Transverse colon (tissue), 4 donors: ENCODE measurements around the gene BOC. TPM values are rescaled to one million over a fixed set of nuclear protein-coding genes. Genes with fewer than 3 reads are reported as not detected.

ENCODE experiments used
- DNase-seq: peaks from one replicate; pipeline ENCODE4 v3.0.0-alpha.2; 2019
- H3K27ac ChIP-seq, 4 donors: fragments of 200-600 bp; sonication (generic); 2 replicates each; pipeline ENCODE4 v1.5.1; 2016 to 2018; ENCODE audit warnings: inconsistent platforms in 4 of 4
- H3K27me3 ChIP-seq: fragments of 200-600 bp; sonication (generic); 2 replicates; pipeline ENCODE4 v1.5.1; 2017; ENCODE audit warnings: inconsistent platforms
- H3K36me3 ChIP-seq, 4 donors: fragments of 200-600 bp; sonication (generic); 2 replicates each; pipeline ENCODE4 v1.5.1; 2017 to 2019; ENCODE audit warnings: inconsistent platforms in 4 of 4
- H3K4me1 ChIP-seq, 4 donors: fragments of 200-600 bp; sonication (generic); 2 replicates each; pipeline ENCODE4 v1.5.1; 2017 to 2020; ENCODE audit warnings: inconsistent platforms in 4 of 4
- H3K4me3 ChIP-seq, 4 donors: fragments of 200-600 bp; sonication (generic); 1 replicate in 1 of 4; 2 replicates in 3 of 4; pipeline versions ENCODE4 v1.5.1 to v1.6.1; 2017 to 2019; ENCODE audit warnings: inconsistent platforms in 4 of 4
- H3K9me3 ChIP-seq, 2 donors: fragments of 200-600 bp; sonication (generic); 2 replicates each; pipeline ENCODE4 v1.5.1; 2017 to 2019; ENCODE audit warnings: inconsistent platforms in 2 of 2
- EP300 ChIP-seq: sonication (generic); formaldehyde crosslinking; IDR thresholded peaks from one replicate; pipeline ENCODE4 v1.6.1; 2017; ENCODE audit warnings: antibody characterized with exemption, low read depth
- POLR2A ChIP-seq: fragments of 450-650 bp; IDR thresholded peaks from one replicate; pipeline ENCODE4 v1.6.1; 2016; ENCODE audit warnings: antibody characterized with exemption, mild to moderate bottlenecking, moderate library complexity
- POLR2AphosphoS5 ChIP-seq, 3 donors: sonication (generic); formaldehyde crosslinking; IDR thresholded peaks; one replicate each; pipeline ENCODE4 v1.6.1; 2016; ENCODE audit warnings: antibody characterized with exemption in 3 of 3
- WGBS, 2 donors: methylation state at CpG; one replicate each; pipeline ENCODE4 v1.1.5; 2018; ENCODE audit warnings: low coverage in 1 of 2; 5-methylcytosine and 5-hydroxymethylcytosine counted together
- in situ Hi-C, 4 donors: fragments of 200-750 bp; cut with MboI; loops; one replicate each; pipeline versions ENCODE4 v1.15.0 to v1.15.1; 2017; ENCODE audit warnings: low sequenced_read_pairs in 3 of 4, low pct_ligation_motif_present in 1 of 4, low pct_unique_long_range_greater_than_20kb in 1 of 4
- intact Hi-C: fragments of 100-400 bp; cut with DNase I; formaldehyde crosslinking; loops from one replicate; pipeline ENCODE4 v1.15.1; 2023; ENCODE audit warnings: low total_unique reads
- total RNA-seq, 4 donors: library from RNA; depleted of rRNA; stranded (reverse); fragments of >200 nt; gene quantifications; one replicate each; pipeline ENCODE4 v1.1.0, GENCODE V29; 2016
- TF ChIP-seq, protein P1 (sequence below), 5 experiments: fragments of 200-600 bp in 3 of 5; fragments of 450-650 bp in 2 of 5; sonication (generic) in 3 of 5; IDR thresholded peaks; 1 replicate in 2 of 5; 2 replicates in 3 of 5; pipeline ENCODE4 v1.5.1; 2016 to 2017; ENCODE audit warnings: antibody characterized with exemption in 5 of 5, inconsistent platforms in 3 of 5, mild to moderate bottlenecking in 2 of 5, moderate library complexity in 1 of 5

The BOC gene
- total RNA-seq, 4 donors from 2014 or later: 15.2 to 77.4 (median 45.4) TPM

DNA sequence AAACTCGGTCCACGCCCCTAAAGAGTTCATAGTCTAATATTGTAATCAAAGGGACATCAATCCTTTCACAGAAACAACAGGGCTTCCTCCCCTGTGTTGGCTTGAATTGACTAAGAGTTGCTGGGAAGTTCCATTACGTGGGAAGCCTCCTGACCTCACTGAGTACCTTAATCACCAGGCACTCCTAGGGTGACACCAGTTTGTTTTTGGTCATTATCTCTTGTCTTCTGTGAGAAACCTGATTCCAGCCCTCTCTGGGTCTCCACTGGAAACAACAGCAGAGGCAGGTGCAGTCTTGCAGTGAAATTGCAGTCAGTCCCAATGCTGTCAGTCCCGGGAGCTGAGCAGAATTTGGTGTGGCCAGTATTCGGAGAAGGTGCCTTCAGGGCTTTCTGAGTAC is 55.4 kb downstream of the BOC start:
- intact Hi-C loops: loop anchor here (10.0 kb wide), 1 partner anchor 52 kb away; the partner anchor contains the start of gene BOC
- H3K4me1 ChIP-seq: no peaks in the 10 kb centered on the region
- 78 to 85% methylated on average over 3 to 5 of the region's 5 CpGs for WGBS, 2 donors

DNA sequence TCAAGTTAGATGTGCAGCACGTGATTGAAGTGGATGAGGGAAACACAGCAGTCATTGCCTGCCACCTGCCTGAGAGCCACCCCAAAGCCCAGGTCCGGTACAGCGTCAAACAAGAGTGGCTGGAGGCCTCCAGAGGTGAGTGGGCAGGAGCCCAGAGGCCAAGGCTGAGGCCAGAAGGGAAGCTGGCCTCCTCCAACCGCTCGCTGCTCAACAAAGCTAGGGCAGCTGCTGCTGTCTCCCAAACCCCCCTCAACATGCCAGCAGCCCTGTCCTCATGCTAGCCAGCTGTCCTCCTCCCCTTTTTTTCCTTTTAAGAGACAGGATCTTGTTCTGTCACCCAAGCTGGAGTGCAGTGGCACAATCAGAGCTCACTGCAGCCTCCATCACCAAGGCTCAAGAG is 57.0 kb downstream of the BOC start:
- Histone ChIP-seq H3K36me3 (no peaks in the 10 kb centered on the region), H3K4me1 (no peaks in the 10 kb centered on the region), H3K4me3 (no peak overlapping the region), H3K27ac (peak overlapping the region in 1 of 4 donors; percentile 59), H3K9me3 (no peaks in the 10 kb centered on the region), H3K27me3 (no peaks in the 10 kb centered on the region)
- intact Hi-C loops: loop anchor here (10.0 kb wide), 1 partner anchor 54 kb away; the partner anchor contains the start of gene BOC
- no peak for TF ChIP-seq POLR2A
- in situ Hi-C loops: no loop called here
- DNase-seq: no peak
- 94% methylated on average over 5 of the region's 5 CpGs; no CpG with 5 or more reads in 1 of the 2 donors for WGBS, 2 donors

More for the DNA sequence above, 55.4 kb downstream of the BOC start:
- Histone ChIP-seq H3K27ac (peak overlapping the region in 1 of 4 donors; percentile 27), H3K9me3 (no peaks in the 10 kb centered on the region), H3K36me3 (no peaks in the 10 kb centered on the region), H3K27me3 (no peaks in the 10 kb centered on the region), H3K4me3 (no peak overlapping the region)
- in situ Hi-C loops: no loop called here
- TF ChIP-seq POLR2AphosphoS5 (IDR thresholded peaks at IDR 0.05): no peak
- no peak for TF ChIP-seq EP300
- TF ChIP-seq, protein P1, sequence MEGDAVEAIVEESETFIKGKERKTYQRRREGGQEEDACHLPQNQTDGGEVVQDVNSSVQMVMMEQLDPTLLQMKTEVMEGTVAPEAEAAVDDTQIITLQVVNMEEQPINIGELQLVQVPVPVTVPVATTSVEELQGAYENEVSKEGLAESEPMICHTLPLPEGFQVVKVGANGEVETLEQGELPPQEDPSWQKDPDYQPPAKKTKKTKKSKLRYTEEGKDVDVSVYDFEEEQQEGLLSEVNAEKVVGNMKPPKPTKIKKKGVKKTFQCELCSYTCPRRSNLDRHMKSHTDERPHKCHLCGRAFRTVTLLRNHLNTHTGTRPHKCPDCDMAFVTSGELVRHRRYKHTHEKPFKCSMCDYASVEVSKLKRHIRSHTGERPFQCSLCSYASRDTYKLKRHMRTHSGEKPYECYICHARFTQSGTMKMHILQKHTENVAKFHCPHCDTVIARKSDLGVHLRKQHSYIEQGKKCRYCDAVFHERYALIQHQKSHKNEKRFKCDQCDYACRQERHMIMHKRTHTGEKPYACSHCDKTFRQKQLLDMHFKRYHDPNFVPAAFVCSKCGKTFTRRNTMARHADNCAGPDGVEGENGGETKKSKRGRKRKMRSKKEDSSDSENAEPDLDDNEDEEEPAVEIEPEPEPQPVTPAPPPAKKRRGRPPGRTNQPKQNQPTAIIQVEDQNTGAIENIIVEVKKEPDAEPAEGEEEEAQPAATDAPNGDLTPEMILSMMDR (IDR thresholded peaks at IDR 0.05): no peak
- TF ChIP-seq POLR2A: no peak
- DNase-seq: no peak

DNA sequence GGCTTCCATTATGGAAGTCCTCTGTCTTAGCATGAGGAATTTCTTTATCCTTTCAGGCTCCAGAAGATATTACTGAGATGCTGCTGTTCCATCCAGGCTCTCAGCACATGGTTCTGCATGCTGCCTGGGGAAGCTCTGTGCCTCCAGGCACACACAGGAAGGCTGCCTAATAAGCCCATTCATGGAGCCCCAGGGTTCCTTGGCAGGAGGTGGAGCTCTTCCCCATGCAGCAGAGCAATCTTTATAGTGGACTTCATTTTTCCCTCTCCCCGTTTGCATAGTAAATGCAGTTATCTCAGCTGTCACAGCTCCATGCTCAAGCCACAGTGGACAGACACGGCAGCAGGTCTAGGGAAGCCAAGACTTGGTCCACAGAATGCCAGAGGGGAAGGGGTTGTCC is 57.6 kb downstream of the BOC start:
- 71% methylated on average over 2 of the region's 2 CpGs; no CpG with 5 or more reads in 1 of the 2 donors for WGBS, 2 donors
- intact Hi-C loops: loop anchor here (10.0 kb wide), 1 partner anchor 54 kb away; the partner anchor contains the start of gene BOC
- no peaks in the 10 kb centered on the region for H3K4me1 ChIP-seq

DNA sequence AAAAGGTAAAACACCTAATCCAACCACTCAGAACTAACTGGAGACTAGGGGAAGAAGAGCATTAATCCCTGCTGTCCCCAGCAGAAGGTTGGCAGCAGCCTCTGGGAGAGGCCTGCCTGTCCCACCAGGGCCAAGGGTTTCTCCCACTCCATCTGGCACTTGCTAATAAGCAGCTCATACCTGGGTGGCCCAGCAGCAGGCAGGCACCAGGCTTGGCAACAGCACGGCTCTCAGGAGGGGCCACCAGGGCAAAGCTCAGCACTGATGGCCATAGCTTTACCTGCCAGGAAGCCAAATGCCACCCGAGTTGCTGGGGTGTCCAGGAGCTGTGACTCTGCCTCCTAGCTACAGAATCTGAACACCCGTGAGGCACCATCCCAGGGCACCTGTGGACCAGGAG is 58.3 kb downstream of the BOC start:
- H3K4me3 ChIP-seq: no peak overlapping the region
- DNase-seq: no peak
- no peaks in the 10 kb centered on the region for H3K4me1 ChIP-seq
- peak overlapping the region in 1 of 4 donors; percentile 25 for H3K27ac ChIP-seq
- intact Hi-C loops (loop anchor here (10.0 kb wide), 1 partner anchor 55 kb away; the partner anchor contains the start of gene BOC), in situ Hi-C loops (no loop called here)
- H3K9me3 ChIP-seq: no peaks in the 10 kb centered on the region
- no peak for TF ChIP-seq POLR2A
- TF ChIP-seq EP300: no peak
- TF ChIP-seq POLR2AphosphoS5 (IDR thresholded peaks at IDR 0.05): no peak
- TF ChIP-seq, protein P1 (IDR thresholded peaks at IDR 0.05): no peak
- 78% methylated on average over 3 of the region's 3 CpGs; no CpG with 5 or more reads in 1 of the 2 donors for WGBS, 2 donors
- no peaks in the 10 kb centered on the region for H3K27me3 ChIP-seq
- H3K36me3 ChIP-seq: no peaks in the 10 kb centered on the region

More for the DNA sequence above, 57.6 kb downstream of the BOC start:
- TF ChIP-seq EP300 (no peak), POLR2A (no peak), POLR2AphosphoS5 (IDR thresholded peaks at IDR 0.05) (no peak)
- TF ChIP-seq, protein P1 (IDR thresholded peaks at IDR 0.05): no peak
- no peaks in the 10 kb centered on the region for H3K27me3 ChIP-seq
- no peaks in the 10 kb centered on the region for H3K36me3 ChIP-seq
- no peak for DNase-seq
- in situ Hi-C loops: no loop called here
- H3K27ac ChIP-seq: peak overlapping the region in 1 of 4 donors; percentile 59
- H3K4me3 ChIP-seq: no peak overlapping the region
- H3K9me3 ChIP-seq: no peaks in the 10 kb centered on the region

DNA sequence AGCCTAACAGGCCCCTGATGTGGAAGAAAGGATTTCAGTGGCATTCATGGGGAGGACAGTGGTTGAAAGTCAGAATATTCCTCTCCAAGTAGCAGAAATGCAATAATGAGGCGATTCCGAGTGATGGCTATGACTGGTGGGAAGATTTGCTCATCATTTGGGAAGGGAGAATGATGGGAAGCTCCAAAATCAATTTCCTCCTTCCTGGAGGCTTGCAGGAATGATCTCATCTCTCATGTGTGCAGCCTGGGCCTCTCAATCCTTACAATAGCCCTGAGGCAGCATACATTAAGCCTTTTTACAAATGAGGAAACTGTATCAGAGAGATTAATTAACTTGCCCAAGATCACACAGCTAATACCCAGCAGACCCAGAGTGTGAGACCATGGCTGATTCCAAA is 58.7 kb downstream of the BOC start:
- in situ Hi-C loops: no loop called here
- DNase-seq: no peak
- no peak overlapping the region for H3K4me3 ChIP-seq
- 91 to 100% methylated on average over 2 of the region's 2 CpGs for WGBS, 2 donors
- H3K9me3 ChIP-seq: no peaks in the 10 kb centered on the region
- H3K27me3 ChIP-seq: no peaks in the 10 kb centered on the region
- TF ChIP-seq EP300: no peak
- no peak for TF ChIP-seq POLR2AphosphoS5 (IDR thresholded peaks at IDR 0.05)
- TF ChIP-seq, protein P1 (IDR thresholded peaks at IDR 0.05): no peak
- no peak for TF ChIP-seq POLR2A
- peaks cover 0 to under 1% (median 0%) of the 10 kb centered on the region in 4 donors for H3K4me1 ChIP-seq
- peak overlapping the region in 1 of 4 donors; percentile 25 for H3K27ac ChIP-seq
- H3K36me3 ChIP-seq: no peaks in the 10 kb centered on the region
- intact Hi-C loops: no loop called here
